ENCODE results near the gene HADHA.

Gene HADHA

DNA sequence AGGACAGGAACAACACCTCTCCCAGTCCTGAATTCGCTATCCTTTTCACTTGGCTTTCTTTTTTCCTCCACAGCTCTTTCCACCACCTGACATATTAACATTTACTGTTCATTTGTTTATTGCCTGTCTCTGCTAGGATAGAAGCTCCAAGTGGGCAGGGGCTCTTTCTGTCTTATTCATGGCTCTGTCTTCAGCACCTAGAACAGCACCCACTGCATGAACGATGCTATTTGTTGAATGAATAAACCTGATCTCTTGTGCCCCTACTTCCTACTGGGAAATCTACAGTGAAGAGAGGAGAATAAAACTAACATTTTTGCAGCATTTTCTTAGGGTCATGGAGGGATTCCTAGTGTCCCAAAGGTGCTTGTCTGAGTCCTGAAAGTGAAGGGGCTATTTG lies 95.9 kb downstream of the HADHA start:
- DNase-seq (ENCODE audit: insufficient read length, low spot score) (no peak), FAIRE-seq (no peak)

DNA sequence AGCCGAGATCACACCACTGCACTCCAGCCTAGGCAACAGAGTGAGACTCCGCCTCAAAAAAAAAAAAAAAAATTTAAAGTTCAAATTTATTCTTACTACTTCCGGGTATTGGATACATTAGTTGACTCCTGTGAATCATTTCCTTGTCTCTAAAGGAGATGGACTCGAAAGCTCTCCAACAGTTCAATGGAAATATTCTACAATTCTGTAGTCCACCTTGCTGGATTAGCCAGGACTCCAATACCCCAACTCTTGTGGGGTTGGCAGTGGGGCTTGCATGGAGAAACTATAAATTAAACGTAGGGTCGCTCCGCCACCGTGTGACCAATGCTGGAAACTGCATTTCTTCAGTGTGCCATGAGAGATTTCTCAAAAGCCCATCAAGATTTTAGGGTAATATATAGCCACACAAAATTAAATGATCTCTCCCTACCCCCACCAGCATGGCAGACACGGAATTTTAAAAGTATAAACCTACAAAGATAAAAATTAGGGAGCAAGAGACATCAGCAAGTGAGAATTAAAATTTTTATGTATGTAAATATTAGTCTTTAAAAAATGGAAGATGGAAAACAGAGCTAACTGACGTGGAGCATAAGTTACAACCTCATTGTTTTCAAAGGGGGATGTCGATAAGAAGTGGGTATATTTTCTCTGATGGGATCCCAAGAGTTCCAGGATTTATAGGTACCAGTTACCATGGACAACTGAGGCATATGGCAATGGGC lies 99.3 kb downstream of the HADHA start:
- DNase-seq (ENCODE audit: insufficient read length, low spot score) = peak; percentile 52
- FAIRE-seq = peak; percentile 71

DNA sequence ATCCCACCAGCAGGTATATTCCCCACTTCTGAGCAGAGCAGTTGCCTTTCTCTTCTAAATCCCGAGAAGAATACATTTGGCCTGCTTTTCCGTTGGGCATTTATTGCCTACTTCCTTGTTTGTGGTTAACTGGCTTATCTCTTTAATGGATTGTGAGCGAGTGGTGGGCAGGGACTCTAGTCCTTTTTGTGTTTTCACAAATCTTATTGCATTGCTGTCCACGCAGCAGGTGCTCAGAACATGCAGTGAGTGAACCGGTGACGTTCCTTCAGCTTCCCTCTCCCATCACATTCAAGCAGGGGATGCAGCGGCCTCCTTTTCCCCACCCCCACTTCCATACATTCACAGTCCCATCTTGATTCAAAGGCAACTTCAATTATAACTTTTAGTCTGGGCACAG lies 100.4 kb downstream of the HADHA start:
- no peak for DNase-seq (ENCODE audit: insufficient read length, low spot score)
- no peak for FAIRE-seq

DNA sequence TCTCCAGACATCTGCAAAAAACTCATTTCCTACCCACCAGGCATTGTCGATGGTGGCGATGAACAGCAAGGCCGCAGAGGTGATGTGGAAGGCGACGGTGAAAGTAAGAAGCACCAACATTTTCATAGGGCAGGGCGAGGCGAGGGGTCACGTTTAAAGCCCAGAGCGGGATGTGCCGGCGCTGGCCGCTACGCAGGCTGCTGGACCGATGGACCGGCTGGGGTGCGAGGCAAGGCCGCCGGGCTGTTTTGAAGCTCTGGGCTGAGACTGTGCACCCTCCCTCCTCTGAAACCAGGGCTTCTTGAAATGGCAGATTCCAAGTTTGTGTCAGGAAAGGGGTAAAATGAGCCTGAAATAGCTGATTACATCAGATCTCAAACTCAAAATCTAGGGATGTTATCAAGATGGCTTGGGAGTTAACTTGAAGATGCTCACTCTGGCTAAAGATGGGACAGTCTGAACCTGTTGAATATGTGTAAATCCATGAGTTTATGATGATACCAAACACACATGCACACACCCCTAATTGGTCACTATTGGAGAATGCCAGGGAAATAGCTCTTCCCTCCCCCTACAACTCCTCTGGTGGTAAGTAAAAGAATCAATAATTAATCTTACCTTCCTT lies 103.2 kb downstream of the HADHA start:
- FAIRE-seq (no peak), DNase-seq (ENCODE audit: insufficient read length, low spot score) (no peak)

Data from GM19239 (cell line).